ENCODE measurements around the gene TSPAN10. TPM values are rescaled to one million over a fixed set of nuclear protein-coding genes. Genes with fewer than 3 reads are reported as not detected.

The TSPAN10 gene
- total RNA-seq, 1 donor from 2014 or later, result 0.30 TPM

GRCh38 chr17:81641825-81642489 lies 5.0 kb downstream of the TSPAN10 start:
- intact Hi-C loops (cut with micrococcal nuclease), result no loop called here
- no peak overlapping the region for H3K27ac Mint-ChIP-seq
- H3K27me3 Mint-ChIP-seq (ENCODE audit: low read depth), result peaks cover 3% of the 10 kb centered on the region
- H3K9me3 Mint-ChIP-seq, result no peaks in the 10 kb centered on the region
- no peaks in the 10 kb centered on the region for H3K36me3 Mint-ChIP-seq (ENCODE audit: low read depth)
- no peak for DNase-seq (ENCODE audit: low spot score)
- H3K4me3 Mint-ChIP-seq (ENCODE audit: low read depth), result no peak overlapping the region
- H3K4me1 Mint-ChIP-seq (ENCODE audit: low read depth), result peaks cover 2% of the 10 kb centered on the region

DNA sequence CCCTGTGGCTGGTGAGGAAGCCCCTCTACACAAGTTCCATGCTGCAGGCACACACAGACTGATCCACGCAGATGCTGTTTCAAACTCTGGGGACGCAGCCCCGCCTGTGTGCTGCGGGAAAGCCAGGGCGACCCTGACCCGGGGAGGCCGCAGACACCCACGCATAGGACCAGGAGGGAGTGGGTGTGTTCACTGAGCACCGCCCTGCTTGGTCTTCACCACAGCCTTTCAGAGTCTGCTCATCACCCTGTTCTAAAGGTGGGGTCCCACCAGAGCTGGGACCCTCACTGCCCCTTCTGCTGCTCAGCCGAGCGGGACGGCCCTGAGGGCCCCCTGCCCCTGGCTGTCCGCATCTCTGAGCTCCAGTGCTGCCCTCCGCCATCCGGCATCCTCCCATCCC lies 7.5 kb downstream of the TSPAN10 start:
- no peaks in the 10 kb centered on the region for H3K9me3 Mint-ChIP-seq
- no peaks in the 10 kb centered on the region for H3K4me1 Mint-ChIP-seq (ENCODE audit: low read depth)
- no peak overlapping the region for H3K4me3 Mint-ChIP-seq (ENCODE audit: low read depth)
- H3K36me3 Mint-ChIP-seq (ENCODE audit: low read depth), result no peaks in the 10 kb centered on the region
- intact Hi-C loops (cut with micrococcal nuclease), result no loop called here
- no peak for DNase-seq (ENCODE audit: low spot score)
- H3K27me3 Mint-ChIP-seq (ENCODE audit: low read depth), result peaks cover 11% of the 10 kb centered on the region
- no peak overlapping the region for H3K27ac Mint-ChIP-seq

DNA sequence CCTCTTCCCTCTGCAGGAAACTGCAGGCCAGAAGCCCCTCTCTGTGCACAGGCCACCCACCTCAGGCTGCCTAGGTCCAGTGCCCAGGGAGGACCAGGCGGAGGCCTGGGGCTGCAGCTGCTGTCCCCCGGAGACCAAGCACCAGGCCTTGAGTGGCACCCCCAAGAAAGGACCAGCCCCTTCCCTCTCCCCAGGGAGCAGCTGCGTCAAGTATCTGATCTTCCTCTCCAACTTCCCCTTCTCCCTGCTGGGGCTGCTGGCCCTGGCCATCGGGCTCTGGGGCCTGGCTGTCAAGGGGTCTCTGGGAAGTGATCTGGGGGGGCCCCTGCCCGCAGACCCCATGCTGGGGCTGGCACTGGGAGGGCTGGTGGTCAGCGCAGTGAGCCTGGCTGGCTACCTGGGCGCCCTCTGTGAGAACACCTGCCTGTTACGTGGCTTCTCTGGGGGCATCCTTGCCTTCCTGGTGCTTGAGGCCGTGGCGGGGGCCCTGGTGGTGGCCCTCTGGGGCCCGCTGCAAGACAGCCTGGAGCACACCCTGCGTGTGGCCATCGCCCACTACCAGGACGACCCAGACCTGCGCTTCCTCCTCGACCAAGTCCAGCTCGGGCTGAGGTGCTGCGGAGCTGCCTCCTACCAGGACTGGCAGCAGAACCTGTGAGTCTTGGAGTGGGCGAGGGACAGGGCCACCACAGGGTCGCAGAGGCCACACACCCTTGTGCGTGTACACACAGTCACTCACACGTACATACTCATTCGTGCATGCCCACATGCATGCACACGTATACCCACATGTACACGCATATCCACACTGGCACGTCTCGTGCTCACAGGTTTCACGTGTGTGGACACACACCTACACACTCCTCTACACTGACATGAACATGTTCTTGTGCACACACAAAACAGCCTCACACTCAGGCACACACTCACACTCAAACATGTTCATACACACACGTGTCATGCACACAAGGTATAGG lies 8.3 kb downstream of the TSPAN10 start:
- Mint-ChIP-seq H3K36me3 (ENCODE audit: low read depth) (no peaks in the 10 kb centered on the region), H3K4me3 (ENCODE audit: low read depth) (no peak overlapping the region), H3K27ac (no peak overlapping the region), H3K4me1 (ENCODE audit: low read depth) (no peaks in the 10 kb centered on the region), H3K9me3 (no peaks in the 10 kb centered on the region), H3K27me3 (ENCODE audit: low read depth) (peaks cover 11% of the 10 kb centered on the region)
- intact Hi-C loops (cut with micrococcal nuclease), result no loop called here
- DNase-seq (ENCODE audit: low spot score), result no peak

- Mint-ChIP-seq H3K4me3 (ENCODE audit: low read depth) (no peak overlapping the region), H3K9me3 (no peaks in the 10 kb centered on the region), H3K36me3 (ENCODE audit: low read depth) (no peaks in the 10 kb centered on the region), H3K27ac (no peak overlapping the region), H3K4me1 (ENCODE audit: low read depth) (no peaks in the 10 kb centered on the region), H3K27me3 (ENCODE audit: low read depth) (peaks cover 11% of the 10 kb centered on the region)
- no peak for DNase-seq (ENCODE audit: low spot score)
- intact Hi-C loops (cut with micrococcal nuclease), result no loop called here
Measured at GRCh38 chr17:81646869-81647600, 10.0 kb downstream of the TSPAN10 start.

DNA sequence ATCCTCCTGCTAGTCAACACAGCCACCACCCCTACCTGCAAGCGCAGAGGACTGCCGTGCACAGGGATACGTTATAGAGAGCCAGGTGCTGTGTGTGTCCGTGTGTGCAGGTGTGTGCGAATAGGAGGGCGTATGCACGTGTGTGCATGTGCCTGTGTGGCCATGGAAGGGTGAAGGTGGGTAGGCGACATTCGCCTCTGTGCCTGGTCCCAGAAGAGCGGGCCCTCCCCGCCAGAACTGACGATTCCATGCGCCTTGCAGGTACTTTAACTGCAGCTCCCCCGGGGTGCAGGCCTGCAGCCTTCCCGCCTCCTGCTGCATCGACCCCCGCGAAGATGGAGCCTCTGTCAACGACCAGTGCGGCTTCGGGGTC lies 10.6 kb downstream of the TSPAN10 start:
- no peaks in the 10 kb centered on the region for H3K9me3 Mint-ChIP-seq
- H3K27ac Mint-ChIP-seq, result no peak overlapping the region
- intact Hi-C loops (cut with micrococcal nuclease), result no loop called here
- no peaks in the 10 kb centered on the region for H3K36me3 Mint-ChIP-seq (ENCODE audit: low read depth)
- DNase-seq (ENCODE audit: low spot score), result no peak
- no peak overlapping the region for H3K4me3 Mint-ChIP-seq (ENCODE audit: low read depth)
- peaks cover 11% of the 10 kb centered on the region for H3K27me3 Mint-ChIP-seq (ENCODE audit: low read depth)
- H3K4me1 Mint-ChIP-seq (ENCODE audit: low read depth), result no peaks in the 10 kb centered on the region

- no peaks in the 10 kb centered on the region for H3K9me3 Mint-ChIP-seq
- no peak overlapping the region for H3K4me3 Mint-ChIP-seq (ENCODE audit: low read depth)
- intact Hi-C loops (cut with micrococcal nuclease), result no loop called here
- H3K27ac Mint-ChIP-seq, result no peak overlapping the region
- H3K27me3 Mint-ChIP-seq (ENCODE audit: low read depth), result peaks cover 11% of the 10 kb centered on the region
- no peaks in the 10 kb centered on the region for H3K36me3 Mint-ChIP-seq (ENCODE audit: low read depth)
- DNase-seq (ENCODE audit: low spot score), result no peak
- H3K4me1 Mint-ChIP-seq (ENCODE audit: low read depth), result no peaks in the 10 kb centered on the region
Measured at GRCh38 chr17:81648013-81648706, 11.2 kb downstream of the TSPAN10 start.

DNA sequence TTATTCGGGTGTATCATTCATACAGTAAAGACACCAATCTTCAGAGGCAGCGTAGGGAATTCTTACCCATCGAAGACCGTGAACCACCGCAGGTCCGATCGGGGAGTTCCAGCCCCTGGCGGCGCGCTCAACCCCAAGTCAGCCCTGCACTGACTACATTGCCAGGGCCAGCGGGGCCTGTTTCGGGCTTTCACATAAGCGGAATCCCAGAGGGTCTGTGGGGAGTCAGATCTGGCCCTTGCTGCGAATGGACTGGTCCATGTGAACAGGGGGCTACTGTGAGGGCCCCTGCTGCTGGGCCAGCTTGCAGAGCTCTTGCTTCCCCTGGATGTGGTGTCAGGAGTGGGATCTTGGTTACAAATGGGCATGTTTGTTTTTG lies 11.7 kb downstream of the TSPAN10 start:
- Mint-ChIP-seq H3K27ac (no peak overlapping the region), H3K4me1 (ENCODE audit: low read depth) (peaks cover 3% of the 10 kb centered on the region), H3K9me3 (no peaks in the 10 kb centered on the region), H3K36me3 (ENCODE audit: low read depth) (no peaks in the 10 kb centered on the region), H3K4me3 (ENCODE audit: low read depth) (no peak overlapping the region), H3K27me3 (ENCODE audit: low read depth) (peaks cover 11% of the 10 kb centered on the region)
- DNase-seq (ENCODE audit: low spot score), result no peak
- intact Hi-C loops (cut with micrococcal nuclease), result no loop called here

DNA sequence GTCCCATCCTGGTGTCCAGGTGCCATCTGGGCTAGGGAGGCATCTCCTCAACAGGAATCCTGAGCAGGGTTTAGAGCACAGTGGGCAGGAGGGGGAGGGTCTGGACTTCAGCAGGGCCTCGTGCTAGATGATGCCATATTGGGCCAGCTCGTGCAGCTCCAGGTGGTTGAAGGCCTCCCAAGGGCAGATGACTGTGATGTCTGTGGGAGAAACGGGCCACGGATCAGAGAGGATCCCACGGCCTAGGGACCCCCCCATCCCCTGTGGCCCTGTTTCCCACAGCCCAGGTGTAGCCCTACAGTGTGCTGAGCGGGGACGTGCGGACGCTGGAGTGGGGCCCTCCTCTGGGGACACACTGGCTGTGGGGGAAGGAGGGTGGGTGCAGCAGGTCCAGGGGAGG lies 14.0 kb downstream of the TSPAN10 start:
- Mint-ChIP-seq H3K4me1 (ENCODE audit: low read depth) (peaks cover 5% of the 10 kb centered on the region), H3K27ac (no peak overlapping the region), H3K36me3 (ENCODE audit: low read depth) (no peaks in the 10 kb centered on the region), H3K27me3 (ENCODE audit: low read depth) (peaks cover 11% of the 10 kb centered on the region), H3K9me3 (no peaks in the 10 kb centered on the region), H3K4me3 (ENCODE audit: low read depth) (no peak overlapping the region)
- no peak for DNase-seq (ENCODE audit: low spot score)
- intact Hi-C loops (cut with micrococcal nuclease), result no loop called here

- Mint-ChIP-seq H3K27me3 (ENCODE audit: low read depth) (peaks cover 10% of the 10 kb centered on the region), H3K27ac (peak overlapping the region; percentile 1), H3K4me3 (ENCODE audit: low read depth) (no peak overlapping the region), H3K4me1 (ENCODE audit: low read depth) (peaks cover 5% of the 10 kb centered on the region), H3K9me3 (no peaks in the 10 kb centered on the region), H3K36me3 (ENCODE audit: low read depth) (no peaks in the 10 kb centered on the region)
- intact Hi-C loops (cut with micrococcal nuclease), result no loop called here
- no peak for DNase-seq (ENCODE audit: low spot score)
Measured at GRCh38 chr17:81651692-81652091, 14.7 kb downstream of the TSPAN10 start.

GRCh38 chr17:81652906-81653771 lies 16.1 kb downstream of the TSPAN10 start:
- peaks cover 2% of the 10 kb centered on the region for H3K27me3 Mint-ChIP-seq (ENCODE audit: low read depth)
- DNase-seq (ENCODE audit: low spot score), result no peak
- intact Hi-C loops (cut with micrococcal nuclease), result no loop called here
- no peaks in the 10 kb centered on the region for H3K36me3 Mint-ChIP-seq (ENCODE audit: low read depth)
- peaks cover 13% of the 10 kb centered on the region for H3K4me1 Mint-ChIP-seq (ENCODE audit: low read depth)
- peak overlapping the region; percentile 76 for H3K27ac Mint-ChIP-seq
- H3K4me3 Mint-ChIP-seq (ENCODE audit: low read depth), result peak overlapping the region; percentile 81
- no peaks in the 10 kb centered on the region for H3K9me3 Mint-ChIP-seq

DNA sequence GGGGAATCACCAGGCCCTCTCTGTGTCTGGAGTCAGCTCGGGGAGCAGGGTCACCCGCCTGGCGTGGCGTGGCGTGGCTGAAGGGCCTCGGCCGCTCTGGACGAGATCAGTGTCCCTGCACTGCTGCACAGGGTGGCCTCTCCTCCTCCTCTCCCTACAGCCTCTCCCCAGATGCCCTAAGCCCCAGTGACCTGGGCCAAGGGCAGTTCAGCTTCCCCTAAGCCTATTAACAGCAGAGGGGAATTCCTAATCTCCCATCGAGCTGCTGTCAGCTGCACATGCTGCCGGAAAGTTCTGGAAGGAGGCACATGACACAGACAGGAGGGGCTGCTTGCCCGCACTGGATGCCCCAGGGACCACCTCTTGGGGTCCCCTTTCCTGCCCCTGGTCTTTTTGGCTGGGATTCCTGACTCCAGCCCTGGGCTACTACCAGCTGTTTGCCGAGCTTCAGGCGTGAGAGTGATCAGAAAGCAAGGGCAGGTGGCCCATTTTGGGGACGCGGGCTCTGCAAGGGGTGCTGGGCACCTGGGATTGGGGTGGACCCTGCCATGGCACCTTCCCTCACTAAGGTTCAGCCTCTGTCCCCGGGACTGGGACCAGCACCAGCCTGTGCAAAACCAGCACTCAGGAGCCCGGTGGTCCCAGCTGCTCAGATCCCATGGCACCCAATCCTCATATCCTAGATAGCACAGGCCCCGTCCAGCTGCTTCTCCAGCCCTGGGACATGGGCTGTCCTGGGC lies 18.6 kb downstream of the TSPAN10 start:
- H3K4me1 Mint-ChIP-seq (ENCODE audit: low read depth), result peaks cover 13% of the 10 kb centered on the region
- H3K27ac Mint-ChIP-seq, result no peak overlapping the region
- H3K27me3 Mint-ChIP-seq (ENCODE audit: low read depth), result no peaks in the 10 kb centered on the region
- H3K4me3 Mint-ChIP-seq (ENCODE audit: low read depth), result no peak overlapping the region
- intact Hi-C loops (cut with micrococcal nuclease), result no loop called here
- no peaks in the 10 kb centered on the region for H3K9me3 Mint-ChIP-seq
- no peaks in the 10 kb centered on the region for H3K36me3 Mint-ChIP-seq (ENCODE audit: low read depth)
- DNase-seq (ENCODE audit: low spot score), result no peak

Data from activated T-helper 2 cell treated with anti-CD3 and anti-CD28 coated beads, Interferon-gamma antibody, Interleukin-2, Interleukin-4, amounts not matched to agents 10 μg/mL and 5 μg/mL and 100 μg/mL, durations not matched to agents 14 hours and 24 hours and 36 hours (primary cell).